Progenitor cell of endocrine pancreas (in vitro differentiated cells): Measurements from ENCODE around the gene RAC2. TPM values are rescaled to one million over a fixed set of nuclear protein-coding genes. Genes with fewer than 3 reads are reported as not detected.

ENCODE experiments used
- DNase-seq: peaks from one replicate; pipeline ENCODE4 v3.0.0; 2021; ENCODE audit warnings: low spot score; ENCODE audit not compliant: unreplicated experiment
- H3K27ac Mint-ChIP-seq: 2 replicates; pipeline ENCODE4 v1.8.0; 2021; ENCODE audit warnings: mild to moderate bottlenecking, moderate library complexity, mixed read lengths
- H3K27me3 Mint-ChIP-seq: 2 replicates; pipeline ENCODE4 v1.8.0; 2021; ENCODE audit warnings: mixed read lengths
- H3K36me3 Mint-ChIP-seq: 2 replicates; pipeline ENCODE4 v1.8.0; 2022; ENCODE audit warnings: mixed read lengths; ENCODE audit not compliant: insufficient read depth
- H3K4me1 Mint-ChIP-seq: 2 replicates; pipeline ENCODE4 v1.8.0; 2021; ENCODE audit warnings: low read depth, mixed read lengths
- H3K4me3 Mint-ChIP-seq: 2 replicates; pipeline ENCODE4 v1.8.0; 2021; ENCODE audit warnings: low read depth, mild to moderate bottlenecking, moderate library complexity, mixed read lengths
- H3K9me3 Mint-ChIP-seq: 2 replicates; pipeline ENCODE4 v1.8.0; 2021; ENCODE audit warnings: low read depth, mixed read lengths
- total RNA-seq: library from RNA; stranded (reverse); gene quantifications from 2 replicates; pipeline ENCODE4 v1.2.1, GENCODE V29; 2021
- TF ChIP-seq, protein P1 (sequence below): fragments of 200-600 bp; sonication (generic); IDR thresholded peaks from one replicate; pipeline ENCODE4 v1.5.0; 2021; ENCODE audit warnings: antibody characterized with exemption, mild to moderate bottlenecking; ENCODE audit not compliant: unreplicated experiment

Gene RAC2
- total RNA-seq, 1 donor from 2014 or later: 1.7 TPM

DNA sequence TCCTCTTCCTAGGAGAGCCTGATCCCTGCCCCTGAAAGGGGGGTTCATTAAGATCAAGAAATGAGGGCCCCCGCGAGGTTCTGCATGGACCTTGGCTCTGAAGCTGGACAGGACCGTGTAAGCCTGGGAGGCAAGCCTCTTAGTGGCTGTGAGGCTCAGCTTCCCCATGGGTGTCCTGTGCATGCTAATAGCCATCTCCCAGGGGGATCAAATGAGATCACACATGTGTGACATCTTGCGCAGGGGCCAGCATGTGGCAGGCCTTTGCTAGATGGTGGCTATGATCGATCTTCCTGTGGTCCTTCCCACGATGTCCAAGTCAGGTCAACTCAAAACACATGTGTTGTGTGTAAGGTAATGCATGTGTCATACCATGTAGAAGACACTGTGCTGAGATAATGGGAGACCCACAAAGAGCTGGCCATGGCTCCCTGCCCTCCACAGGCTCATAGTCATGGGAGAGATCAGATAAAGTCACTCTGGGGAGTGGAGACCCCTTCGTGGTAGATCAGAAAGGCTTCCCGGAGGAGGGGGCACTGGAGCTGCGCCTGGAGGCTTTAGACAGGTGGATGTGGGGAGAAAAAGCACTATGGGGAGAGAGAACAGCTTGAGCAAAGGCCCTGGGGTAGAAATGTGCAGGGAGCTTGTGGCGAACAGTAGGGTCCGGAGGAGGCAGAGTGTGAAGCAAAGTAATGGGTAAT, 3.7 kb downstream of the RAC2 start:
- no peak for DNase-seq
- TF ChIP-seq, protein P1, sequence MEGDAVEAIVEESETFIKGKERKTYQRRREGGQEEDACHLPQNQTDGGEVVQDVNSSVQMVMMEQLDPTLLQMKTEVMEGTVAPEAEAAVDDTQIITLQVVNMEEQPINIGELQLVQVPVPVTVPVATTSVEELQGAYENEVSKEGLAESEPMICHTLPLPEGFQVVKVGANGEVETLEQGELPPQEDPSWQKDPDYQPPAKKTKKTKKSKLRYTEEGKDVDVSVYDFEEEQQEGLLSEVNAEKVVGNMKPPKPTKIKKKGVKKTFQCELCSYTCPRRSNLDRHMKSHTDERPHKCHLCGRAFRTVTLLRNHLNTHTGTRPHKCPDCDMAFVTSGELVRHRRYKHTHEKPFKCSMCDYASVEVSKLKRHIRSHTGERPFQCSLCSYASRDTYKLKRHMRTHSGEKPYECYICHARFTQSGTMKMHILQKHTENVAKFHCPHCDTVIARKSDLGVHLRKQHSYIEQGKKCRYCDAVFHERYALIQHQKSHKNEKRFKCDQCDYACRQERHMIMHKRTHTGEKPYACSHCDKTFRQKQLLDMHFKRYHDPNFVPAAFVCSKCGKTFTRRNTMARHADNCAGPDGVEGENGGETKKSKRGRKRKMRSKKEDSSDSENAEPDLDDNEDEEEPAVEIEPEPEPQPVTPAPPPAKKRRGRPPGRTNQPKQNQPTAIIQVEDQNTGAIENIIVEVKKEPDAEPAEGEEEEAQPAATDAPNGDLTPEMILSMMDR: no peak
- no peak overlapping the region for H3K27ac Mint-ChIP-seq
- no peak overlapping the region for H3K4me3 Mint-ChIP-seq
- no peaks in the 10 kb centered on the region for H3K36me3 Mint-ChIP-seq
- H3K27me3 Mint-ChIP-seq: peaks cover 19% of the 10 kb centered on the region
- H3K4me1 Mint-ChIP-seq: peaks cover 3% of the 10 kb centered on the region
- H3K9me3 Mint-ChIP-seq: no peaks in the 10 kb centered on the region

DNA sequence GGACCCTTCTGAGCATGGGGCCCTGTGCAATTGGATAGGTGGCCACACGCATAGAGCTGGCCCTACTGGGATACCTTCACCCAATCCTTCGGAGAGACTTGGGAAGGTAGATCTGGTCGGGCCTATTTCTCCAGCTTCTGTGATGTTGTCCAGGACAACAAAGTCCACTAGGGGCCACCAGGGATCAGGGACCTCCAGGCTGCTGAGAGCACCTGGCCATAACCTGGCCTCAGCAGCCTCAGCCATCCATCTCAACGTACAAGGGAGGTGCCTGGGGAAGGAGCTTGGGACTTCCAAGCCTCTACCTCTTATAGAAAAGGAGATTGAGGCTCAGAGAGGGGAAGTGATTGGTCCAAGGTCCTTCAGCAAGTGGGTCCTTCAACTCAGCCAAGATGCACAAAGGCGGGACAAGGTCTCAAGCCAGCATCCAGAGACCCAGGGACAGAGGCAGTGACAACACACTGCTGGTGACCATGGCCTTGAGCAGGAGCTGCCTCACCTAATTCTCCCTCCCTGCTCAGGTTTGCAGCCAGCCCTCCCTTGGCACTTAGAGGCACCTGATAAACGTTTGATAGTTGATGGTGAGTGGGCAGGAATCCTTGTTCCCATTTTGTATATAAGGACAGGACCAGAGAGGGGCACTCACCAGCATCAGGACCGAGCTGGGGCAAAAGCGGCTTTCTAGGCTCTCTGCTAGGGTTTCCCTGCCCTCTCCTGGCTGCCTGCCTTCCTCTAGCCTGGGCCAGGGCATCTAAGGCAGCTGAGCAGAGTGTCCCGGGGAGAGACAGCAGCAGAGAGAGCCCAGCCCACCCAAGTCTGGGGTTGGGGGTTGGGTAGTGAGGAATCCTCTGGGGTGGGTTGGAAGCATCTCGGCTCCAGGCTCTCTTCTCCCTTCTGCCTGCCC, 4.5 kb downstream of the RAC2 start:
- Mint-ChIP-seq H3K36me3 (no peaks in the 10 kb centered on the region), H3K27me3 (peaks cover 24% of the 10 kb centered on the region), H3K4me1 (peaks cover 3% of the 10 kb centered on the region), H3K4me3 (no peak overlapping the region), H3K9me3 (no peaks in the 10 kb centered on the region), H3K27ac (no peak overlapping the region)
- TF ChIP-seq, protein P1: no peak
- DNase-seq: no peak

DNA sequence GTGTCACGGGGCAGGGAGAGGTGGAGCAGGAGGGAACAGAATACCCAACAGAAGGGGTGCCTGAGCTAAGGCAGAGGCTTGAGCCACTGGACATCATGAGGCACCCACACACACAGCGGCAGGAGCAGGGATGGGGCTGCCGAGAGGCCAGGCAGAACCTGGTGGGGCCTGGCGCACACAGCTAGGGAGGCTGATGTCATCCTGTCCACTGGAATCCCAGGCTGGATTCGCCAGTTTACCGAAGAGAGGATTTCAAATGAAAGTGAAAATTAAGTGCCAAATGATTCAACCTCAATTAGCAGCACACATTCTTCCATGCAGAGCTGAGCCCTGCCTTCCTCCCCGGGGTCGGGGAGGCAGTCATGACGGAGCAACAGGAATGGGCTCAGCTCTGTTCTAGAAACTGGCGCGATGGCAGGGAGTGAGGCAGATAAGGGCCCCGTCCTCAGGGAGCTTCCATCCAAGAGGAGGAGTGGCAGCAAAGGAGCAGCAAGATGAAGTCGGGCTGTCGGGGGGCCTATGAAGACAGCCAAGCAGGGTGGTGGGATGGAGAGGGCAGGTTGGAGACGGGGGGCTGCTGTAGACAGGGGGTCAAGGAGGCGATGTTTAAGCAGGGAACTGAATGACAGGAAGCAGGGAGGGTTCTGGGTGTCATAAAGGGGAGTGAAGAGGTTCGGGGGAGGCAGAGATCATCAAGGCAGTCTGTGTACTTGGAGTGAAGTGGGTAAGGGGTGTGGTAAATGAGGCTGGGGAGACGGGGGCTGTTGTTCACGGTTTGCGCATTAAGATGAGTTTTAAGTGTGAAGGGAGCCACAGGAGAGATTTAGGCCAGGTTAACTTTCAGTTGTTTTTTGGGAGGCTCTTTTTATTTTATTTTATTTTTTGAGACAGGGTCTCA, 6.4 kb downstream of the RAC2 start:
- no peak overlapping the region for H3K27ac Mint-ChIP-seq
- H3K9me3 Mint-ChIP-seq: no peaks in the 10 kb centered on the region
- peaks cover 3% of the 10 kb centered on the region for H3K4me1 Mint-ChIP-seq
- TF ChIP-seq, protein P1: no peak
- H3K27me3 Mint-ChIP-seq: peaks cover 26% of the 10 kb centered on the region
- no peak for DNase-seq
- H3K36me3 Mint-ChIP-seq: no peaks in the 10 kb centered on the region
- H3K4me3 Mint-ChIP-seq: no peak overlapping the region

DNA sequence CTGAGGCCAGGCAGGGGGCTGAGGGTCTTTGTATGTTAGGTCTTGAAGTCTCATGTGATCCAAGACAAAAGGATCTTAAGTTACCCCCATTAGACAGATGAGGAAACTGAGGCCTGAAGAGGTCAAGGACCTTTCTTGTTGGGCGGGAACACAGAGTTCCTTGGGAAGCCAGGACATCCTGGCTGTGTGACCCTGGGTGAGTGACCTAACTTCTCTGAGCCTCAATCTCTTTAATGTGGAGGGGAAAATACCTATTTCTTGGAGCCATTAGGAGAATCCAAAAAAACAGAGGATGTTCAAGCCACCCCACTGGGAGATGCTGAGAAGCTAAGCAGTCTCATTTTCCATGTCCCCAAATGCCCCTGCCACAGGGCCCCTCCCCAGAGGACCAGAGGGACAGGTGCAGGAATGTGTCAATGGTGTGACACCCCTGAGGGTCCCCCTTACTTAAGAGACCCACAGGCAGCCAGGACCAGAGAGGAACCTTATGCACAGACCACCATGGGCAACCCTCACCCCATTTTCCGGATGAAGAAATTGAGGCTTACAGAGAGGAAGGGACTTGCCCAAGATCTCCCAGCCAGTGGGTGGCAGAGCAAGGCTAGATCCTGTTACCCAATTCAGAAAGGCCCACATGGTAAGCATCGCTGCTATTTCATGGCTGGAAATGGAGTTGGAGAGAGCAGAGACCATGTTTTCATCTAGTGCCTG, 8.0 kb downstream of the RAC2 start:
- H3K27me3 Mint-ChIP-seq: peaks cover 26% of the 10 kb centered on the region
- DNase-seq: no peak
- H3K9me3 Mint-ChIP-seq: no peaks in the 10 kb centered on the region
- H3K27ac Mint-ChIP-seq: no peak overlapping the region
- TF ChIP-seq, protein P1: no peak
- H3K4me1 Mint-ChIP-seq: no peaks in the 10 kb centered on the region
- H3K4me3 Mint-ChIP-seq: no peak overlapping the region
- H3K36me3 Mint-ChIP-seq: no peaks in the 10 kb centered on the region
